GM12878 (cell line): ENCODE data around the gene TMEM151A. TPM values are rescaled to one million over a fixed set of nuclear protein-coding genes. Genes with fewer than 3 reads are reported as not detected.

Source experiments
- CBX5 ChIP-seq: sonication (generic); IDR thresholded peaks from 2 replicates; pipeline ENCODE4 v1.6.1; 2016; ENCODE audit warnings: low read depth, moderate library complexity, mild to moderate bottlenecking, inconsistent platforms
- CHD2 ChIP-seq: IDR thresholded peaks from 2 replicates; pipeline ENCODE4 v1.6.1; 2011; ENCODE audit warnings: low read depth, low read length, improper control_type of control experiment, borderline replicate concordance
- CHD4 ChIP-seq: fragments of 200-600 bp; sonication (generic); IDR thresholded peaks from 2 replicates; pipeline ENCODE4 v1.6.1; 2016; ENCODE audit warnings: mild to moderate bottlenecking
- EGR1 ChIP-seq, 2 experiments: IDR thresholded peaks; 1 replicate in 1 of 2; 2 replicates in 1 of 2; pipeline ENCODE4 v1.6.1; 2011 to 2012; ENCODE audit warnings: low read depth in 2 of 2, low read length in 2 of 2, borderline replicate concordance in 1 of 2, mild to moderate bottlenecking in 1 of 2, moderate library complexity in 1 of 2
- ESRRA ChIP-seq: IDR thresholded peaks from 2 replicates; pipeline ENCODE4 v1.6.1; 2012; ENCODE audit warnings: mild to moderate bottlenecking, low read length, improper control_type of control experiment
- IRF4 ChIP-seq: IDR thresholded peaks from 2 replicates; pipeline ENCODE4 v1.6.1; 2011; ENCODE audit warnings: low read depth, low read length
- JUNB ChIP-seq: IDR thresholded peaks from 2 replicates; pipeline ENCODE4 v1.6.1; 2016; ENCODE audit warnings: antibody characterized with exemption, mild to moderate bottlenecking
- JUND ChIP-seq: IDR thresholded peaks from 2 replicates; pipeline ENCODE4 v1.6.1; 2012; ENCODE audit warnings: low read depth, mild to moderate bottlenecking, low read length, improper control_type of control experiment, moderate library complexity
- KLF5 ChIP-seq: fragments of 450-650 bp; IDR thresholded peaks from 2 replicates; pipeline ENCODE4 v1.6.1; 2014; ENCODE audit warnings: mild to moderate bottlenecking; ENCODE audit not compliant: partially characterized antibody
- MTA3 ChIP-seq: IDR thresholded peaks from 2 replicates; pipeline ENCODE4 v1.6.1; 2012; ENCODE audit warnings: low read length, inconsistent platforms, borderline replicate concordance
- NFXL1 ChIP-seq: fragments of 450-650 bp; IDR thresholded peaks from 2 replicates; pipeline ENCODE4 v1.6.1; 2017; ENCODE audit warnings: antibody characterized with exemption, mild to moderate bottlenecking, borderline replicate concordance
- NFYB ChIP-seq: IDR thresholded peaks from 2 replicates; pipeline ENCODE4 v1.6.1; 2011; ENCODE audit warnings: low read depth, mild to moderate bottlenecking, low read length, improper control_type of control experiment, moderate library complexity; ENCODE audit not compliant: insufficient read depth
- NRF1 ChIP-seq: conservative IDR thresholded peaks from 2 replicates; pipeline ENCODE4 v1.6.1; 2011; ENCODE audit warnings: mild to moderate bottlenecking, low read depth, low read length, improper control_type of control experiment
- PML ChIP-seq: IDR thresholded peaks from 2 replicates; pipeline ENCODE4 v1.6.1; 2012; ENCODE audit warnings: low read length, inconsistent platforms
- RB1 ChIP-seq: fragments of 450-650 bp; formaldehyde crosslinking; IDR thresholded peaks from 2 replicates; pipeline ENCODE4 v1.6.1; 2017; ENCODE audit warnings: mild to moderate bottlenecking, borderline replicate concordance
- SMC3 ChIP-seq: IDR thresholded peaks from 2 replicates; pipeline ENCODE4 v1.6.1; 2011; ENCODE audit warnings: low read length, improper control_type of control experiment, borderline replicate concordance
- SREBF1 ChIP-seq: IDR thresholded peaks from 2 replicates; pipeline ENCODE4 v1.6.1; 2012; ENCODE audit warnings: mild to moderate bottlenecking, low read length
- YBX1 ChIP-seq: fragments of 450-650 bp; IDR thresholded peaks from 2 replicates; pipeline ENCODE4 v1.6.1; 2016; ENCODE audit warnings: antibody characterized with exemption
- ZNF217 ChIP-seq: fragments of 450-650 bp; IDR thresholded peaks from 2 replicates; pipeline ENCODE4 v1.6.1; 2017; ENCODE audit warnings: antibody characterized with exemption, mild to moderate bottlenecking
- polyA plus RNA-seq, 11 experiments: library from polyadenylated mRNA; depleted of rRNA in 4 of 11; unstranded in 6 of 11; stranded (reverse) in 5 of 11; fragments of >200 nt; fragmentation: Nextera tagmentation in 4 of 11; fragmentation: Illumina TruSeq in 1 of 11; extraction: Ambion mirVana in 4 of 11; extraction: Trizol in 1 of 11; gene quantifications; 1 replicate in 1 of 11; 2 replicates in 10 of 11; pipeline versions ENCODE4 v1.2.1 to v1.2.3, GENCODE V29; 2011 to 2016; ENCODE audit warnings: inconsistent platforms in 2 of 11, missing spikeins in 2 of 11, low read depth in 1 of 11
- total RNA-seq, 4 experiments: library from RNA; depleted of rRNA in 3 of 4; stranded (reverse); fragments of >200 nt in 3 of 4; fragmentation: Illumina TruSeq in 1 of 4; extraction: Trizol in 1 of 4; gene quantifications; 2 replicates each; pipeline versions ENCODE4 v1.2.1 to v1.2.3, GENCODE V29; 2013 to 2021
- TF ChIP-seq, protein P1 (sequence below): fragments of 450-650 bp; IDR thresholded peaks from 2 replicates; pipeline ENCODE4 v1.6.1; 2017; ENCODE audit warnings: antibody characterized with exemption, mild to moderate bottlenecking, moderate library complexity
- TF ChIP-seq, protein P2 (sequence below): IDR thresholded peaks from 2 replicates; pipeline ENCODE4 v1.6.1; 2011; ENCODE audit warnings: low read depth, mild to moderate bottlenecking, low read length, moderate library complexity, borderline replicate concordance; ENCODE audit errors: extremely low read depth
- TF ChIP-seq, protein P3 (sequence below): fragments of 150-350 bp; IDR thresholded peaks from 2 replicates; pipeline ENCODE4 v1.6.1; 2014; ENCODE audit warnings: mild to moderate bottlenecking, low read depth, low read length
- TF ChIP-seq, protein P4 (sequence below): fragments of 450-650 bp; IDR thresholded peaks from 2 replicates; pipeline ENCODE4 v1.6.1; 2018; ENCODE audit warnings: borderline replicate concordance, mild to moderate bottlenecking; ENCODE audit not compliant: partially characterized antibody

The TMEM151A gene
- total and polyA plus RNA-seq, 10 of the 15 experiments (the other 5 are each of a cell fraction or from before 2014, with no cell fraction given) = not detected

DNA sequence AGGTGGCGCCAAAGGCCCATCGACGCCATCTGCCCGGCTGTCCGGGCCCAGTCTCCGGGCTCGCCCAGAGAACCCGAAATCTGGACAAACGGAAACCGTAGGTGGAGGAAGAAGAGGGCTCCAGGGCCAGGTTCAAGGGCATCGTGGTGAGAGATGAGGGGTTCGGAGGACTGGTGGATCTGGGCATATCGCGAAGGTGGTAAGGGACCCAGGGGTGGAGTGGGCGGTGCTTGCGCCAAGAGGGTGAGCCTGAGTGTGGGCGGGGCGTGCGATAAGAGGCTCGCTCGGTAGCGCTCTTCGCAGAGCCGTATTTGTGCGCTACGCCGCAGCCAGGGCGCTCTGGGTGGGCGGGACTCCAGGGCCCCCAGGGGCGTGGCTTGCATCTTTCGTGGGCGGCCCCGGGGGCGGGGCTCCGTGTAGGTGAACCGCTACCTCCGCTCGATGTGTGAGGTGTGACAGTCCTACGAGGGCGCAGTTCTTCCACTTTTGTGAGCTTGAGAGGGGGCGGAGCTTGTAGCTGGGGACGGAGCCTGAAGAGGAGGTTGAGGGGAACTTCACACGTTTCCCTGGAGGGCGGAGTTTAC is 20.4 kb downstream of the TMEM151A start (continued):
- TF ChIP-seq CBX5 (no peak), IRF4 (peak; percentile 44; the same call in 1 of the 2 replicates), CHD4 (no peak), SMC3 (peak; percentile 91), CHD2 (no peak), MTA3 (no peak), KLF5 (peak; percentile 32), ZNF217 (no peak), JUNB (no peak), ESRRA (no peak), RB1 (peak; percentile 87; the same call in 1 of the 2 replicates), YBX1 (no peak), NRF1 (no peak), PML (no peak), SREBF1 (no peak), JUND (no peak), NFYB (no peak), NFXL1 (no peak), EGR1 (IDR thresholded peaks at IDR 0.05; ENCODE audit: borderline replicate concordance in 1 of 2, low read depth in 2 of 2, low read length in 2 of 2) (peak in 1 of 2 experiments; percentile 66; a peak in 2 of 3 replicates)
- TF ChIP-seq, protein P1, sequence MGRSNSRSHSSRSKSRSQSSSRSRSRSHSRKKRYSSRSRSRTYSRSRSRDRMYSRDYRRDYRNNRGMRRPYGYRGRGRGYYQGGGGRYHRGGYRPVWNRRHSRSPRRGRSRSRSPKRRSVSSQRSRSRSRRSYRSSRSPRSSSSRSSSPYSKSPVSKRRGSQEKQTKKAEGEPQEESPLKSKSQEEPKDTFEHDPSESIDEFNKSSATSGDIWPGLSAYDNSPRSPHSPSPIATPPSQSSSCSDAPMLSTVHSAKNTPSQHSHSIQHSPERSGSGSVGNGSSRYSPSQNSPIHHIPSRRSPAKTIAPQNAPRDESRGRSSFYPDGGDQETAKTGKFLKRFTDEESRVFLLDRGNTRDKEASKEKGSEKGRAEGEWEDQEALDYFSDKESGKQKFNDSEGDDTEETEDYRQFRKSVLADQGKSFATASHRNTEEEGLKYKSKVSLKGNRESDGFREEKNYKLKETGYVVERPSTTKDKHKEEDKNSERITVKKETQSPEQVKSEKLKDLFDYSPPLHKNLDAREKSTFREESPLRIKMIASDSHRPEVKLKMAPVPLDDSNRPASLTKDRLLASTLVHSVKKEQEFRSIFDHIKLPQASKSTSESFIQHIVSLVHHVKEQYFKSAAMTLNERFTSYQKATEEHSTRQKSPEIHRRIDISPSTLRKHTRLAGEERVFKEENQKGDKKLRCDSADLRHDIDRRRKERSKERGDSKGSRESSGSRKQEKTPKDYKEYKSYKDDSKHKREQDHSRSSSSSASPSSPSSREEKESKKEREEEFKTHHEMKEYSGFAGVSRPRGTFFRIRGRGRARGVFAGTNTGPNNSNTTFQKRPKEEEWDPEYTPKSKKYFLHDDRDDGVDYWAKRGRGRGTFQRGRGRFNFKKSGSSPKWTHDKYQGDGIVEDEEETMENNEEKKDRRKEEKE = no peak
- TF ChIP-seq, protein P2, sequence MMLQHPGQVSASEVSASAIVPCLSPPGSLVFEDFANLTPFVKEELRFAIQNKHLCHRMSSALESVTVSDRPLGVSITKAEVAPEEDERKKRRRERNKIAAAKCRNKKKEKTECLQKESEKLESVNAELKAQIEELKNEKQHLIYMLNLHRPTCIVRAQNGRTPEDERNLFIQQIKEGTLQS = no peak
- TF ChIP-seq, protein P3, sequence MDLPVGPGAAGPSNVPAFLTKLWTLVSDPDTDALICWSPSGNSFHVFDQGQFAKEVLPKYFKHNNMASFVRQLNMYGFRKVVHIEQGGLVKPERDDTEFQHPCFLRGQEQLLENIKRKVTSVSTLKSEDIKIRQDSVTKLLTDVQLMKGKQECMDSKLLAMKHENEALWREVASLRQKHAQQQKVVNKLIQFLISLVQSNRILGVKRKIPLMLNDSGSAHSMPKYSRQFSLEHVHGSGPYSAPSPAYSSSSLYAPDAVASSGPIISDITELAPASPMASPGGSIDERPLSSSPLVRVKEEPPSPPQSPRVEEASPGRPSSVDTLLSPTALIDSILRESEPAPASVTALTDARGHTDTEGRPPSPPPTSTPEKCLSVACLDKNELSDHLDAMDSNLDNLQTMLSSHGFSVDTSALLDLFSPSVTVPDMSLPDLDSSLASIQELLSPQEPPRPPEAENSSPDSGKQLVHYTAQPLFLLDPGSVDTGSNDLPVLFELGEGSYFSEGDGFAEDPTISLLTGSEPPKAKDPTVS = no peak
- TF ChIP-seq, protein P4, sequence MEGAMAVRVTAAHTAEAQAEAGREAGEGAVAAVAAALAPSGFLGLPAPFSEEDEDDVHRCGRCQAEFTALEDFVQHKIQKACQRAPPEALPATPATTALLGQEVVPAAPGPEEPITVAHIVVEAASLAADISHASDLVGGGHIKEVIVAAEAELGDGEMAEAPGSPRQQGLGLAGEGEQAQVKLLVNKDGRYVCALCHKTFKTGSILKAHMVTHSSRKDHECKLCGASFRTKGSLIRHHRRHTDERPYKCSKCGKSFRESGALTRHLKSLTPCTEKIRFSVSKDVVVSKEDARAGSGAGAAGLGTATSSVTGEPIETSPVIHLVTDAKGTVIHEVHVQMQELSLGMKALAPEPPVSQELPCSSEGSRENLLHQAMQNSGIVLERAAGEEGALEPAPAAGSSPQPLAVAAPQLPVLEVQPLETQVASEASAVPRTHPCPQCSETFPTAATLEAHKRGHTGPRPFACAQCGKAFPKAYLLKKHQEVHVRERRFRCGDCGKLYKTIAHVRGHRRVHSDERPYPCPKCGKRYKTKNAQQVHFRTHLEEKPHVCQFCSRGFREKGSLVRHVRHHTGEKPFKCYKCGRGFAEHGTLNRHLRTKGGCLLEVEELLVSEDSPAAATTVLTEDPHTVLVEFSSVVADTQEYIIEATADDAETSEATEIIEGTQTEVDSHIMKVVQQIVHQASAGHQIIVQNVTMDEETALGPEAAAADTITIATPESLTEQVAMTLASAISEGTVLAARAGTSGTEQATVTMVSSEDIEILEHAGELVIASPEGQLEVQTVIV = no peak
